COR-L47 (cell line): ENCODE results near the gene OR52W1.
A peak's percentile ranks its signal among the peaks of the same experiment; 100 is the strongest.
"Not testable (repeated sequence)": the region's sequence is repeated elsewhere in the genome, so short reads cannot be mapped to it uniquely, and the experiment has no call there.

Experiments used
- DNase-seq: peaks from one replicate; lab custom pipeline; 2025; lab: John Stamatoyannopoulos, UW

Gene OR52W1

DNA sequence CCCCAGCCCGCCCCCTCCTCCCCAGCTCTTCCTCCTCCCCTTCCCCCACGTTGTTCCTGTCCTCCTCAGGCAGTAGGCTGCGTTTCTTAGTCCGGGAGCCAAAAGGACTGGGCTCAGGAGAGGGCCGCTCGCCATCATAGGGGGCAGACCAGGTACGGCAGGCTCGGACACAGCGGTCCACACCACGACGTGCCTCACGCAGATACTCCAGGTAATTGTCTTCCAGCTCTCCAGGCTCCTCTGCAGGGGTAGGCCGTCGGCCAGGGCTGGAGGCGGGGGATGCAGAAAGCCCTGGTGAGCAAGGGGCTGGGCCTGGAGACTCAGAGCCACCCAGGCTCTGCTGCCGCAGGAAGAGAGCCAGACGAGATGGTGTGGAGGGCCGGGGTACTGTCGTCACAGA, 18.7 kb downstream of the OR52W1 start:
- no peak for DNase-seq

DNA sequence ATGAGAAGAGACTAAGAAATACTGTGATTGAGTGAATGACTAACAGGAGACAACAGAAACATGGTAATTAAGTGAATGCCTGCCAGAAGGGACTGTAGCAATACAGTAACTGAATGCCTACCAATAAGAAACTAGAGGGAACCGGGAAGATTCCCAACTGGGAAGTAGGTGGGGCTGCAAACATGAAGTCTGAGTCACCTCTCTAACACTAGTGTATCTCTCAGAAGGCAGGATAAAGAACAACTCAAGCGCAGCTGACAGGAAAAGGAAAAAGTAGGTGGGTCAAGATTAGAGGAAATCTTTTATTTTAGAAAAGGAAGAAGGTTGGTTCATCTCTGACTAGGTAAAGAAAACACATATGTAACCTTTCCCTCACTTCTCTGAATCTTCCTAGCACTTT, 20.3 kb downstream of the OR52W1 start:
- DNase-seq = no peak

DNA sequence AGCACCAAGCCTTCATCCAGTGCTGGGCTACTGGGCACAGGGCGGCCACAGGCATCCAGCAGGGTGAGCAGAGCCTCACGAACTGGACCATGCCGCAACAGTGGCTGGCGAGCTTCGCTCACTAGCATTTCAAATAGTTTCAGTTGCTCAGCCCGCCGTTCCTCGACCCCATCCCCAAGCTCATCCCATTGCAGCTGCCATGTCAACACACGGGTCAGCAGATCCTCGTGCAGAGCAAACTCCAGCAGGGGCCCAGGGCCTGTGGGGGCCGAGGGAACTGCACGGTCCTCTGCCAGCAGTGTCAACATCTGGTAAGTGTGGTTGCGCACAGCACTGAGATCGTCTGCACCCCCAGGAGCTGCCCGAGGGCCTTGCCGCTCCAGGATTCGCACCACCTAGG, 24.8 kb downstream of the OR52W1 start:
- no peak for DNase-seq

DNA sequence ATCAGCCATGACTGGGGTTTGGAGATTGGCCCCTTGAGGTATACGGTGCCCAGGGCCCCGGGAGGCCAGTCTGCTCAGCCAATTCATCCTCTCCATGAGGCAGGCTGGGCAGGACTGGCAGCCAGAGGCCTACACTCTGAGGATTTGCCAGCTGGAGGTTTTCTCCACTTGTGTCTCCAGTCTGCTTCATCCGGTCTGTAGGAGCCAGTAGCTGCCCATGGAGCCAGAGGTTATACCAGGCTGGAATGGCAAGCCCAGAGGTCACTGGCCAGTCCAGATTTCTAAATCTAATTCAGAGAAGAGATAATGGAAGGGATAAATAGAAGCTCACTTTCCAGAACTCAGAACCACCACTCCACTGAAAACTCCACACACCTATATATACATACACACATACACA, 25.4 kb downstream of the OR52W1 start:
- no peak for DNase-seq

DNA sequence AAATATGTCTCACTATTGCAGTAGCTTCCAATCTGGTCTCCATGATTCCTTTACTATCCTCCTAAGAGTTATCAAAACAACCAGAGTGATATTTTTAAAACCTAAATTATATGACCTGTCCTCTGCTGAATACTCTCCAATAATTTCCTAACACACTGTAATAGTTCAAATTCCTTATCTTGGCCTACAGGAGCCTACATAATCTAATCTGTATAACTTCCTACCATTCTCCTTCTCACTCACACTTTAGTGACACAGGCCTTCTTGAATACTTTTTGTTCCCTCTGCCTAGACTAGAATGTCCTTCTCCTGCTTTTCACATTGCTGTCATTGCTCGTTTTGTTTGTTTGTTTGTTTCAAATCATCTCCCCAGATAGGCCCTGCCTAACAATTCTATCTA, 26.0 kb downstream of the OR52W1 start:
- DNase-seq = no peak

DNA sequence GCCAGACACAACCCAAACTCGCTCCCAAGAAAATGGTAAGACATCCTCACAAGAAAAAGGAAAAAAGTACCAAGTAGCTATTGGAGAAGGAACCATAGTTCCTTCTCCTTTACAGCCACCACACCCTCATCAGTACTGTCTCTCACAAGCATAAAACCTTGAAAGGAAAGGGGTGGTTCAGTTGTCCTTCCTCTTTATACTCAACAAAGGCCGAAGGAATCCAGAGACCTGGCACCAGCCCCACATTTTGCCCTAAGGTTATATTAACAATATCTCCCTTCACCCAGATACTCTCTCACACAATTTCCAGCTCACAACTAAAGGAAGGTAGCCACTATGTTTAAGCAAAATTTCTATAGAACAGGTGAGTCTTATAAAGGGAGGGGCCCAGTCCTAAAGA, 26.9 kb downstream of the OR52W1 start:
- no peak for DNase-seq

DNA sequence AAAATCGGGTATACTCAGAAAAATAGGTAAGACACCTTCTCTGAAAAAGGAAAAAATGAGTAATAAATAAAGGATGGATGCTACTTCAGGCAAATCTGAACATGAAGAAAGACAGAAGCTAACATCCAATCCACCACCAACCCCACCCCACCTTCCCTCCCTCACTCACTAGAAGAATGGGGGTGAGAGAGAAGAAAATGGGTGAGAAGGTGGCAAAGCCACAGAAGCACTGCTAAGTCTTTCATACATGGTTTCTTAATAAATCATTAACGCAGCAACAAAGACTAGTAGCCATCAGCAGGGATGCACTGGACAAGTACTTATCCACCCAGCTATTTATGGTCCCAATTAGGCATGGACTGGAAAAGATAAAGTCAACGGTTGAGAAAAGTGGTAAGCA, 29.5 kb downstream of the OR52W1 start:
- no peak for DNase-seq

DNA sequence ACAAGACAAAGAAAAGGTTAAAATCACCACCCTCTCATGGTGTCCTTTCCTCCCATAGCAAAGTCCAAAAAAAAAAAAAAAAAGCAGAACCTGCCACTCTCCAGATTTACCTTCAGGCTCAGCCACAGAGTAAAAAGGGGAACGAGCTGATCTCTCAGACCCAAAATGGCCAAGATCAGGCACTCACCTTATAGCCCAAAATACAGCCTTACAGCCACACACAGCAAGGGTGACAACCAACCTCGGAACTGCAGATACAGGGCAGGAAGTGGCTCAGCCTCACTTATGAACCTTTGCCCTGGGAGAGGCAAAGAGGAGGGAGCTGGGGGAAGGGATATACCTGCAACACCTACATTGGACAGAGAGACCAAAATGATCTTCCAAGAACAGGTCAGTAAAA, 30.9 kb downstream of the OR52W1 start:
- no peak for DNase-seq

DNA sequence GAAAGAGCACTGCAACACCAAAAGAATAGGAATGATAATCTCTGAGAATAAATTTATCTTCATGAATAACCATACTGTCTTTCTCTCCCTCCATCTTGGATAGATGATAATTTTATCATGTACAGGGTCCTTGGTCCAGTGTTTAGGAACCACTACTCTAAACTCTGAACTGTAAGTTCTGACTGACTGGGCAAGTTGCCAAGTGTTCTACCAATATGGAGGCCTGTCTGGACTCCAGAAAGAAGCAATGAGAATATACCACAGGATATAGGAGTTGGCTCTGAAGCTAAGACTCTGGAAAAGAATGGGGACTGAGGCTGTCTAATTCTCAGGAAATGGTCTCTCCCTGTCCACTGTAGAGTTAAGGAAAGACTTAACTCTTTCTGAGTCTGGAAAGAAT, 33.9 kb downstream of the OR52W1 start:
- no peak for DNase-seq

DNA sequence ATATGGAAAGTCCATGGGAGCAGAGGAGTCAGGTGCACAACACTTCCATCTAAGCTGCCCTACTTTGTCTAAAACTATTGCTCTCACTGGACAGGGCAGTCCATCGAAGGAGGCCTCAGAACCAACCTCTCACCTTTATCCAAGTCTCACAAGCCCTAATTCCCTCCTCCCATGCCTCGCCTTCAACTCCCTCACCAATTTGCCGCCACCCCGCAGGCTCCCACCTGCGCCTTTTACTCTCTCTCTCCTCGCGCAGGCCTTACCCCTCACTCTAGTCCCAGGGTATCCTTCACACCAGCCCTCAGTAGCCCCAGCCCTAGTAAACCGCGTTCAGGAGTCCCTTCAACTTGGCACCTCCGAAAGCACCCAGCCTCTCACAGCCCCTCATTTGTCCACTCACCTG, 35.0 kb downstream of the OR52W1 start:
- peak; percentile 7 for DNase-seq

DNA sequence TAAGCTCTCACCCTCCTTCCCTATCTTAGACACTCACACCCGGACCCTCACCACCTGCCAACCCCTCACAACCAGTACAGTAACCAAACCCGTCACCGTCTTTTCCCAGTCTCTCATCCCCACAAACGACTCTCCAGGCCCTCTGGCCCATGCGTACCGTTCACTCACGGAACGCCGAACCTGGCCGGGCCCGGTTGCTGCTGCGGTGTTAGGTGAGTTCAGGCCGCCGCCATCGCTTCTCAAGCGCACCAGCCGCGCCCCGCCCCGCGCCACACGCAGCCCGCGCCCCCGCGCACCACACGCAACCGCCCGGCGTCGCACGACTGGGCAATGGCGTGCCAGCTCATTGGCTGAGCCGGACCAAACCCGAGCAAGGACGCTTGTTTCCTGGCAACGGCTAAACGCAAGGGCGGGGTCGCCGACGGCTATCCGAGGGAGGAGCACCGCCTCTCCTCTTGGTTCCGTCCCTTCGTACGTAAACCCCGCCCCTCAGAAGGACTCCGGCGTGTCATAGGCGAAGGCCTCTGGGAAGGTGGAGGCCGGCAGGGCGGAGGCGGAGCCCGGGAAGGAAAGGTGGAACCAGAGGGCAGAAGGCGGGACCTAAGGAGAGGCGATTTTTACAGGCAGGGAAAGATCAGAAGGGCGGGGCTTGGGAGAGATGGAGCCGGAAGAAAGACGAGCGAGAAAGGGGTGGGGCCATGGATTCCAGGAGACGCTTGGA, 35.5 kb downstream of the OR52W1 start, which contains the start of gene FHIP1B:
Gene FHIP1B (minus strand): TSS at position 250 of the 721 bp plus-strand sequence. CDS start 10,120 bp downstream, outside the sequence.
- peak; percentile 99 for DNase-seq

DNA sequence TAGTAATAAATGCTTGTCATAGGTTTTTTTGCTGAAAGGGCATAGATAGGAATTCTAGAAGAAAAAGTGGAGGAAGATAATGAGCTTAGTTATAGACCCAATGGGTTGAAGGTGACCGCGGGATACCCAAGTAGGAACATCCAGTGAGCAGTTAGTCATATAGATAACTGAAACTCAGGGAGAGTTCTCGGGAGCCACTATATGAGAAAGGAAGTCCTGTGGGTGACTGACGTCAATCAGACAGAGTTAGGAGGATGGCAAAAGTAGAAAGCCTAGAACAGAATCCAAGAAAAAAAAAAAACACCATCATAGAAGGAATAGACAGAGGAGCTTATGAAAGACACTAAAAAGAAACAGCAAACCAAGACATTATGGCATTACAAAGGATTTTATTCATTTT, 38.2 kb downstream of the OR52W1 start:
- no peak for DNase-seq

DNA sequence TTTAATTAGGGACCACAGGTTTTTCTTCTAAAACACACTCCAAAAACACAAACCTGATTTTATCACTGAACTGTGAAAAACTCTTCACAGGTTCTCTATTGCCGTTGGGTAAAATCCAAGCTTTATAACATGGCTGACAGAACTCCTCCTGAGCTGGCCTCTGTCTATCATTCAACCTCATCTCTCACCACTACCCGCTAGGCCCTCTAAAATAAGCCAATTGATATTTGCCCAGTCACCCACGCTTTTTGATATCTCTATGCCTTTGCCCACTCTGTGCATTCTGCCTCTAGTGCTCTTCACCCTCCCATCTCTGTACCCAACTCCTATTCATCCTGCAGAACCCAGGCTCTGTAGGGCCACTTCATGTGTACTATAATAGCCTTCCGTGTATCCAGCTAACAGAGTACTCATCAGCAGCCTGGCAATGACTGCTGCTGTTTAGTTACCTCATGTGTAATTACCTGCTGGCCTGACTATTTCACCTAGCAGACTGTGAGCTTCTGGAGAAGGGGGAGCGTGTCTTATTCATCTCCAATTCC, 38.8 kb downstream of the OR52W1 start:
- peak; percentile 20 for DNase-seq

DNA sequence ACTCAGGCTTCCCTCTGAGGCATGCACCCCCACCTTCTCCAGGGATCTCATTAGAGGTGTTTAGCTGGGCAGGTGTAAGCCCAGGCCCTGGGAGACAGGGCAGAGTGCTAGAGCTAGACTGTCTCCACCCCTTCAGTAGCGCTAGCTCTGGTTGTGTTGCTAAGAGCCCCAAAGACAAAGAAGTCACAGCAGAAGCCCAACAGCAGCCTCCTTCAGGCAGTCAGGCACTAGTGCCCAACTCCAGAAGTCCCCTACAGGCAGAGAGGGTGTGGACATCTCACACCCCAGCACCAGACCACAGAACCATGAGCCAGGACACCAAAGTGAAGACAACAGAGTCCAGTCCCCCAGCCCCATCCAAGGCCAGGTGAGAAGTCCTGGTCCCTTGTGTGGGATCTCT, 39.9 kb downstream of the OR52W1 start, which contains the start of gene CNGA4:
Gene CNGA4 (plus strand): TSS at position 188 of the 400 bp plus-strand sequence. CDS start 118 bp downstream, at position 306.
- peak; percentile 19 for DNase-seq

DNA sequence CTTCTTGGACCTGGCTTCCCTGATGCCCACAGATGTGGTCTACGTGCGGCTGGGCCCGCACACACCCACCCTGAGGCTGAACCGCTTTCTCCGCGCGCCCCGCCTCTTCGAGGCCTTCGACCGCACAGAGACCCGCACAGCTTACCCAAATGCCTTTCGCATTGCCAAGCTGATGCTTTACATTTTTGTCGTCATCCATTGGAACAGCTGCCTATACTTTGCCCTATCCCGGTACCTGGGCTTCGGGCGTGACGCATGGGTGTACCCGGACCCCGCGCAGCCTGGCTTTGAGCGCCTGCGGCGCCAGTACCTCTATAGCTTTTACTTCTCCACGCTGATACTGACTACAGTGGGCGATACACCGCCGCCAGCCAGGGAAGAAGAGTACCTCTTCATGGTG, 41.1 kb downstream of the OR52W1 start:
- DNase-seq = no peak

DNA sequence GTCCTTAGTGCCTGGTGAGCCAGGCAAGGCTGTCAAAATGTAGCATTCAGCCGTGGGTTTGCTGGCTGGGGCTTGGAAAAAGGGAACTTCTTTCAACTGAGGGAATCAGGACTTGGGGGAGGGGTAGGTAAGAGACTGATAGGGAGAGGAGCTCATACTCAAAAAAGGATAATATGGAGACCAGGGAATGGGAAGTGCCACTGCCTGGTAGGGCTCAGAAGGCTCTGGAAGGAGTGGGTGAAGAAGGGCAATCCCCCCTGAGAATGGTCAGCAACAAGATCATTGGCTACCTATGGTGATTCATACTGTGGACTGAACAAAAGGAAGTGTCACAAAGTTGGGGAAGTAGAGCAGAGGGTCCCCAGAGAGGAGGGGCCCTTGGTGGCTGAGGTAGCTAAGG, 41.8 kb downstream of the OR52W1 start:
- no peak for DNase-seq

DNA sequence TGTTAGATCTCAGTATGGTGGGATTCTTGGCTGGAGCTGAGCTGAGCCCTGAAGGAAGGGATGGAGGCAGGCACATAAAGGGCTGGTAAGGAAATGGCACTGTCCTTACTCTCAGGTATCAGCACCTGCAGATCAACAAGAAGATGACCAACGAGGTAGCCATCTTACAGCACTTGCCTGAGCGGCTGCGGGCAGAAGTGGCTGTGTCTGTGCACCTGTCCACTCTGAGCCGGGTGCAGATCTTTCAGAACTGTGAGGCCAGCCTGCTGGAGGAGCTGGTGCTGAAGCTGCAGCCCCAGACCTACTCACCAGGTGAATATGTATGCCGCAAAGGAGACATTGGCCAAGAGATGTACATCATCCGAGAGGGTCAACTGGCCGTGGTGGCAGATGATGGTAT, 42.3 kb downstream of the OR52W1 start:
- DNase-seq = no peak

DNA sequence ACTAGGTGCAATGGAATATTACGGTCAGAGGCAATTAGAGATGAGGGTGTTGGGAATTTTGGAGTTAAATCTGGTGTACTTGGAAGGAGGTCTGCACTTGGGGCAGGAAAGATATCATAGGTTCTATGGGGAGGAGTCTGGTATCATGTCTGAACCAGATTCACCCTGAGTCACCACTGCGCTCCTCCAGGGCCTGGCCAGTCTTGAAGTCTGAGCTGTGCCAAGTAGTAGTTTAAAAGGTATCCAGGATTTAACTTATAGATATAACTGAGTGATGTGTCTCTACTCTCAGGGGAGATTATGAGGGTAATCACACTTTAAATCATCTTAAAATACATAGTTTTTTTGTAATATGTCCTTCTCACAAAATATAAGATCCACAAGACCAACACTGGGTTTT, 46.5 kb downstream of the OR52W1 start:
- DNase-seq = no peak

DNA sequence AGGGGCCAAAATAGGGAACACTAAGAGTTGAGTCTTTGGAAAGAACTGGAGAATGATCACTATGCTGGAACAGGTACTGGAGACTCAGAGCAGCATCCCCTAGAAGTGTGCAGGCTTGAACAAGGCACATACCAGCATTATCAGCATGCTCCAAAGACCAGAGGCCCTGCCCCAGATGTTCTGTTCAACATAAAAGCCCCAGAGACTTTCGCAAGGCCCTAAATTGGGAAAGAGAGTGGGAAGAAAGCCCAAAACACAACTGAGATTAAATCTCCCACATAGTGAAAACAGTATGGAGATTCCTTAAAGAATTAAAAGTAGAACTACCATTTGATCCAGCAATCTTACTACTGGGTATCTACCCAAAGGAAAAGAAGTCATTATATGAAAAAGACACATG, 49.2 kb downstream of the OR52W1 start:
- no peak for DNase-seq

DNA sequence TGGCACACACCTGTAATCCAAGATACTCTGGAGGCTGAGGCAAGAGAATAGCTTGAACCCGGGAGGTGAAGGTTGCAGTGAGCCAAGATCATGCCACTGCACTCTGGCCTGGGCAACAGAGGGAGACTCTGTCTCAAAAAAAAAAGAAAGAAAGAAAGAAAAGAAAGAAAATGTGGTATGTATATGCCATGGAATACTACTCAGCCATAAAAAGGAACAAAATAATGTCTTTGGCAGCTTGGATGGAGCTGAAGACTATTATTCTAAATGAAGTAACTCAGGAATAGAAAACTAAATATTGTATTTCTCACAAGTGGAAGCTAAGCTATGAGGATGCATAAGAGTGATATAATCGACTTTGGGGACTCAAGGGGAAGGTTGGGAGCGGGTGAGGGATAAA, 49.9 kb downstream of the OR52W1 start:
- not testable (repeated sequence) for DNase-seq
